GM12878 (cell line): ENCODE data around the gene VWA8. TPM values are rescaled to one million over a fixed set of nuclear protein-coding genes. Genes with fewer than 3 reads are reported as not detected.

Experiments used
- ATAC-seq: fragments of 200-7000 bp; cut with Tn5 transposase; 3 replicates; pipeline ENCODE4 v1.9.1; 2020; ENCODE audit warnings: mild to moderate bottlenecking, moderate library complexity
- BruUV-seq: library from RNA; stranded (reverse); fragments of 400-500 nt; replicated peaks from 2 replicates; lab custom pipeline; 2021; lab: Mats Ljungman, UMichigan
- CTCF ChIA-PET: fragments of 300-600 bp; sonication (Branson Sonifier 250); formaldehyde crosslinking; extraction: SDS; loops from one replicate; lab custom pipeline; 2021; ENCODE audit warnings: inconsistent platforms; lab: Yijun Ruan, JAX
- POLR2A ChIA-PET: fragments of 350-600 bp; formaldehyde crosslinking; extraction: SDS; loops from one replicate; lab custom pipeline; 2021; ENCODE audit warnings: inconsistent platforms; lab: Charles Lee
- RAD21 ChIA-PET: fragments of 300-600 bp; sonication (Branson Sonifier 250); formaldehyde crosslinking; loops from one replicate; lab custom pipeline; 2023; ENCODE audit warnings: antibody characterized with exemption; ENCODE audit not compliant: unreplicated experiment; lab: Charles Lee
- SMC1A ChIA-PET: fragments of 300-600 bp; sonication (Branson Sonifier 250); formaldehyde crosslinking; loops from one replicate; lab custom pipeline; 2023; ENCODE audit not compliant: unreplicated experiment, uncharacterized antibody; lab: Charles Lee
- DNase-seq: peaks from one replicate; pipeline ENCODE4 v3.0.0-alpha.2; 2011; ENCODE audit warnings: low read depth, low spot score
- FAIRE-seq: peaks from 3 replicates; lab custom pipeline; 2011; peaks lifted over from hg19 to GRCh38; lab: Jason Lieb, UNC
- H2AFZ ChIP-seq: 2 replicates; pipeline ENCODE4 v1.6.0; 2011; ENCODE audit warnings: low read depth, low read length, control low read depth; ENCODE audit not compliant: control insufficient read depth
- H3K27ac ChIP-seq: 2 replicates; pipeline ENCODE4 v1.5.1; 2011; ENCODE audit warnings: control low read depth; ENCODE audit not compliant: control insufficient read depth, insufficient read depth
- H3K27me3 ChIP-seq, 2 experiments: replicated peaks in 1 of 2; 2 replicates each; pipeline versions ENCODE4 v1.6.0 to v1.6.1; 2011; ENCODE audit warnings: low read length in 1 of 2; ENCODE audit not compliant: control insufficient read depth in 2 of 2, insufficient read depth in 2 of 2
- H3K36me3 ChIP-seq, 2 experiments: 2 replicates each; pipeline ENCODE4 v1.5.1; 2011; ENCODE audit warnings: low read length in 1 of 2; ENCODE audit not compliant: control insufficient read depth in 2 of 2, insufficient read depth in 2 of 2
- H3K4me1 ChIP-seq: 2 replicates; pipeline ENCODE4 v1.6.1; 2011; ENCODE audit warnings: mild to moderate bottlenecking, low read length, moderate library complexity, mixed read lengths; ENCODE audit not compliant: control insufficient read depth, insufficient read depth
- H3K4me2 ChIP-seq: 2 replicates; pipeline ENCODE4 v1.6.0; 2011; ENCODE audit warnings: control low read depth; ENCODE audit not compliant: control insufficient read depth, insufficient read depth
- H3K4me3 ChIP-seq: fragments of 200-600 bp; sonication (generic); 2 replicates; pipeline ENCODE4 v1.5.1; 2016
- H3K79me2 ChIP-seq: 2 replicates; pipeline ENCODE4 v1.6.0; 2011; ENCODE audit warnings: low read length; ENCODE audit not compliant: control insufficient read depth, insufficient read depth
- H3K9ac ChIP-seq: 2 replicates; pipeline ENCODE4 v1.8.0; 2011; ENCODE audit warnings: low read length, control low read depth, mixed read lengths; ENCODE audit not compliant: control insufficient read depth, insufficient read depth
- H3K9me3 ChIP-seq: replicated peaks from 3 replicates; pipeline ENCODE4 v1.5.1; 2011; ENCODE audit warnings: mild to moderate bottlenecking, low read length; ENCODE audit not compliant: control insufficient read depth, insufficient read depth
- H4K20me1 ChIP-seq: 2 replicates; pipeline ENCODE4 v1.6.0; 2011; ENCODE audit not compliant: control insufficient read depth, insufficient read depth
- BRCA1 ChIP-seq: IDR thresholded peaks from 2 replicates; pipeline ENCODE4 v1.6.1; 2011; ENCODE audit warnings: low read depth, low read length, improper control_type of control experiment
- MEF2B ChIP-seq: fragments of 450-650 bp; IDR thresholded peaks from 2 replicates; pipeline ENCODE4 v1.6.1; 2018; ENCODE audit warnings: mild to moderate bottlenecking, moderate library complexity; ENCODE audit not compliant: partially characterized antibody, poor library complexity, severe bottlenecking
- NR2C1 ChIP-seq: fragments of 450-650 bp; IDR thresholded peaks from 2 replicates; pipeline ENCODE4 v1.6.1; 2017; ENCODE audit warnings: antibody characterized with exemption, mild to moderate bottlenecking, moderate library complexity
- RAD21 ChIP-seq: IDR thresholded peaks from 2 replicates; pipeline ENCODE4 v1.6.1; 2011; ENCODE audit warnings: mild to moderate bottlenecking, low read depth, low read length, moderate library complexity; ENCODE audit not compliant: insufficient read depth
- RAD51 ChIP-seq: fragments of 450-650 bp; IDR thresholded peaks from 2 replicates; pipeline ENCODE4 v1.6.1; 2016; ENCODE audit warnings: moderate library complexity, mild to moderate bottlenecking, inconsistent platforms
- RB1 ChIP-seq: fragments of 450-650 bp; formaldehyde crosslinking; IDR thresholded peaks from 2 replicates; pipeline ENCODE4 v1.6.1; 2017; ENCODE audit warnings: mild to moderate bottlenecking, borderline replicate concordance
- RUNX3 ChIP-seq: IDR thresholded peaks from 2 replicates; pipeline ENCODE4 v1.6.1; 2012; ENCODE audit warnings: low read length, inconsistent platforms
- TARDBP ChIP-seq: IDR thresholded peaks from 2 replicates; pipeline ENCODE4 v1.6.1; 2016; ENCODE audit warnings: borderline replicate concordance
- ZNF384 ChIP-seq: IDR thresholded peaks from 2 replicates; pipeline ENCODE4 v1.6.1; 2012; ENCODE audit warnings: low read depth, mild to moderate bottlenecking, low read length, improper control_type of control experiment, borderline replicate concordance
- ZZZ3 ChIP-seq: IDR thresholded peaks from 2 replicates; pipeline ENCODE4 v1.6.1; 2011; ENCODE audit warnings: low read depth; ENCODE audit not compliant: control insufficient read depth, insufficient read length
- WGBS: methylation state at CpG from one replicate; pipeline ENCODE4 v1.1.6; 2016; ENCODE audit warnings: low lambda C conversion rate; ENCODE audit not compliant: insufficient replicate concordance, insufficient coverage; ENCODE audit errors: missing lambda C conversion rate; 5-methylcytosine and 5-hydroxymethylcytosine counted together
- in situ Hi-C: fragments of 300-500 bp; cut with MboI; formaldehyde crosslinking; loops from 9 replicates; pipeline ENCODE4 v1.14.3; 2018; ENCODE audit warnings: mixed read lengths
- intact Hi-C: fragments of 100-400 bp; cut with micrococcal nuclease; formaldehyde crosslinking; loops from one replicate; pipeline ENCODE4 v1.14.2; 2022; ENCODE audit not compliant: unreplicated experiment
- polyA plus RNA-seq, 11 experiments: library from polyadenylated mRNA; depleted of rRNA in 4 of 11; unstranded in 6 of 11; stranded (reverse) in 5 of 11; fragments of >200 nt; fragmentation: Nextera tagmentation in 4 of 11; fragmentation: Illumina TruSeq in 1 of 11; extraction: Ambion mirVana in 4 of 11; extraction: Trizol in 1 of 11; gene quantifications; 1 replicate in 1 of 11; 2 replicates in 10 of 11; pipeline versions ENCODE4 v1.2.1 to v1.2.3, GENCODE V29; 2011 to 2016; ENCODE audit warnings: inconsistent platforms in 2 of 11, missing spikeins in 2 of 11, low read depth in 1 of 11
- total RNA-seq, 4 experiments: library from RNA; depleted of rRNA in 3 of 4; stranded (reverse); fragments of >200 nt in 3 of 4; fragmentation: Illumina TruSeq in 1 of 4; extraction: Trizol in 1 of 4; gene quantifications; 2 replicates each; pipeline versions ENCODE4 v1.2.1 to v1.2.3, GENCODE V29; 2013 to 2021
- TF ChIP-seq, protein P1 (sequence below): IDR thresholded peaks from 2 replicates; pipeline ENCODE4 v1.6.1; 2012; ENCODE audit warnings: improper control_type of control experiment, low read depth, low read length; ENCODE audit not compliant: insufficient replicate concordance
- TF ChIP-seq, protein P2 (sequence below): IDR thresholded peaks from 2 replicates; pipeline ENCODE4 v1.6.1; 2011; ENCODE audit warnings: low read depth, mild to moderate bottlenecking, low read length, moderate library complexity, borderline replicate concordance; ENCODE audit errors: extremely low read depth
- TF ChIP-seq, protein P3 (sequence below): IDR thresholded peaks from 2 replicates; pipeline ENCODE4 v1.6.1; 2012; ENCODE audit warnings: low read depth, low read length, improper control_type of control experiment

VWA8 gene
- total and polyA plus RNA-seq, 10 of the 15 experiments (the other 5 are each of a cell fraction or from before 2014, with no cell fraction given), result 3.0 to 21.8 (median 13.5) TPM

DNA sequence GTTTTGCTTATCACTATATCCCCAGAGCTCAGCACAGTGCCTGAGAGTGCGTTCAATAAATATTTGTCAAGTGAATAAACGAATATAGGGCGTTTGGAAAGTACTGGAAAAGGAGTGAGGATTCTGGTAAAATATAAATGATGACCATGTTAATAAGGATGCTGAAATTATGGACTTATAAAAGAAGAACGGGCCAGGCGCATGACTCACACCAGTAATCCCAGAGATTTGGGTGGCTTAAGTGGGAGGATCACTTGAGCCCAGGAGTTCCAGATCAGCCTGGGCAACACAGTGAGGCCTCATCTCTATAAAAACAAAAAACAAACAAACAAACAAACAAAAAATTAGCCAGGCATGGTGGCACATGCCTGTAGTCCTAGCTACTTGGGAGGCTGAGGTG is 198.1 kb downstream of the VWA8 start:
- POLR2A ChIA-PET, result no interaction called here
- SMC1A ChIA-PET, result no interaction called here
- in situ Hi-C loops (no loop called here), intact Hi-C loops (no loop called here)
- BruUV-seq, result no TSS peak
- Histone ChIP-seq H3K4me1 (no peaks in the 10 kb centered on the region), H3K79me2 (no peaks in the 10 kb centered on the region), H3K4me2 (no peak overlapping the region), H3K9ac (no peak overlapping the region), H3K36me3 (no peaks in the 10 kb centered on the region), H3K27me3 (no peaks in the 10 kb centered on the region), H3K4me3 (no peak overlapping the region), H3K9me3 (no peaks in the 10 kb centered on the region), H3K27ac (no peak overlapping the region), H4K20me1 (no peaks in the 10 kb centered on the region), H2AFZ (no peak overlapping the region)
- CTCF ChIA-PET, result interaction anchor here (0.6 kb wide), 1 partner anchor 406 kb away, joined by 3 read pairs; no protein-coding TSS in a partner anchor
- 89% methylated on average over 5 of the region's 5 CpGs for WGBS
- DNase-seq (no peak), ATAC-seq (no peak), FAIRE-seq (no peak)
- RAD21 ChIA-PET, result no interaction called here
- TF ChIP-seq, protein P1, sequence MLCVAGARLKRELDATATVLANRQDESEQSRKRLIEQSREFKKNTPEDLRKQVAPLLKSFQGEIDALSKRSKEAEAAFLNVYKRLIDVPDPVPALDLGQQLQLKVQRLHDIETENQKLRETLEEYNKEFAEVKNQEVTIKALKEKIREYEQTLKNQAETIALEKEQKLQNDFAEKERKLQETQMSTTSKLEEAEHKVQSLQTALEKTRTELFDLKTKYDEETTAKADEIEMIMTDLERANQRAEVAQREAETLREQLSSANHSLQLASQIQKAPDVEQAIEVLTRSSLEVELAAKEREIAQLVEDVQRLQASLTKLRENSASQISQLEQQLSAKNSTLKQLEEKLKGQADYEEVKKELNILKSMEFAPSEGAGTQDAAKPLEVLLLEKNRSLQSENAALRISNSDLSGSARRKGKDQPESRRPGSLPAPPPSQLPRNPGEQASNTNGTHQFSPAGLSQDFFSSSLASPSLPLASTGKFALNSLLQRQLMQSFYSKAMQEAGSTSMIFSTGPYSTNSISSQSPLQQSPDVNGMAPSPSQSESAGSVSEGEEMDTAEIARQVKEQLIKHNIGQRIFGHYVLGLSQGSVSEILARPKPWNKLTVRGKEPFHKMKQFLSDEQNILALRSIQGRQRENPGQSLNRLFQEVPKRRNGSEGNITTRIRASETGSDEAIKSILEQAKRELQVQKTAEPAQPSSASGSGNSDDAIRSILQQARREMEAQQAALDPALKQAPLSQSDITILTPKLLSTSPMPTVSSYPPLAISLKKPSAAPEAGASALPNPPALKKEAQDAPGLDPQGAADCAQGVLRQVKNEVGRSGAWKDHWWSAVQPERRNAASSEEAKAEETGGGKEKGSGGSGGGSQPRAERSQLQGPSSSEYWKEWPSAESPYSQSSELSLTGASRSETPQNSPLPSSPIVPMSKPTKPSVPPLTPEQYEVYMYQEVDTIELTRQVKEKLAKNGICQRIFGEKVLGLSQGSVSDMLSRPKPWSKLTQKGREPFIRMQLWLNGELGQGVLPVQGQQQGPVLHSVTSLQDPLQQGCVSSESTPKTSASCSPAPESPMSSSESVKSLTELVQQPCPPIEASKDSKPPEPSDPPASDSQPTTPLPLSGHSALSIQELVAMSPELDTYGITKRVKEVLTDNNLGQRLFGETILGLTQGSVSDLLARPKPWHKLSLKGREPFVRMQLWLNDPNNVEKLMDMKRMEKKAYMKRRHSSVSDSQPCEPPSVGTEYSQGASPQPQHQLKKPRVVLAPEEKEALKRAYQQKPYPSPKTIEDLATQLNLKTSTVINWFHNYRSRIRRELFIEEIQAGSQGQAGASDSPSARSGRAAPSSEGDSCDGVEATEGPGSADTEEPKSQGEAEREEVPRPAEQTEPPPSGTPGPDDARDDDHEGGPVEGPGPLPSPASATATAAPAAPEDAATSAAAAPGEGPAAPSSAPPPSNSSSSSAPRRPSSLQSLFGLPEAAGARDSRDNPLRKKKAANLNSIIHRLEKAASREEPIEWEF, result no peak
- TF ChIP-seq RAD21 (no peak), MEF2B (no peak), ZNF384 (no peak), ZZZ3 (no peak), RAD51 (no peak), RB1 (no peak), NR2C1 (no peak), BRCA1 (no peak), TARDBP (no peak), RUNX3 (no peak)
- TF ChIP-seq, protein P2, sequence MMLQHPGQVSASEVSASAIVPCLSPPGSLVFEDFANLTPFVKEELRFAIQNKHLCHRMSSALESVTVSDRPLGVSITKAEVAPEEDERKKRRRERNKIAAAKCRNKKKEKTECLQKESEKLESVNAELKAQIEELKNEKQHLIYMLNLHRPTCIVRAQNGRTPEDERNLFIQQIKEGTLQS, result no peak
- TF ChIP-seq, protein P3, sequence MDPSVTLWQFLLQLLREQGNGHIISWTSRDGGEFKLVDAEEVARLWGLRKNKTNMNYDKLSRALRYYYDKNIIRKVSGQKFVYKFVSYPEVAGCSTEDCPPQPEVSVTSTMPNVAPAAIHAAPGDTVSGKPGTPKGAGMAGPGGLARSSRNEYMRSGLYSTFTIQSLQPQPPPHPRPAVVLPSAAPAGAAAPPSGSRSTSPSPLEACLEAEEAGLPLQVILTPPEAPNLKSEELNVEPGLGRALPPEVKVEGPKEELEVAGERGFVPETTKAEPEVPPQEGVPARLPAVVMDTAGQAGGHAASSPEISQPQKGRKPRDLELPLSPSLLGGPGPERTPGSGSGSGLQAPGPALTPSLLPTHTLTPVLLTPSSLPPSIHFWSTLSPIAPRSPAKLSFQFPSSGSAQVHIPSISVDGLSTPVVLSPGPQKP, result no peak
